ENCODE data around the gene ZNF326.

The ZNF326 gene, protein sequence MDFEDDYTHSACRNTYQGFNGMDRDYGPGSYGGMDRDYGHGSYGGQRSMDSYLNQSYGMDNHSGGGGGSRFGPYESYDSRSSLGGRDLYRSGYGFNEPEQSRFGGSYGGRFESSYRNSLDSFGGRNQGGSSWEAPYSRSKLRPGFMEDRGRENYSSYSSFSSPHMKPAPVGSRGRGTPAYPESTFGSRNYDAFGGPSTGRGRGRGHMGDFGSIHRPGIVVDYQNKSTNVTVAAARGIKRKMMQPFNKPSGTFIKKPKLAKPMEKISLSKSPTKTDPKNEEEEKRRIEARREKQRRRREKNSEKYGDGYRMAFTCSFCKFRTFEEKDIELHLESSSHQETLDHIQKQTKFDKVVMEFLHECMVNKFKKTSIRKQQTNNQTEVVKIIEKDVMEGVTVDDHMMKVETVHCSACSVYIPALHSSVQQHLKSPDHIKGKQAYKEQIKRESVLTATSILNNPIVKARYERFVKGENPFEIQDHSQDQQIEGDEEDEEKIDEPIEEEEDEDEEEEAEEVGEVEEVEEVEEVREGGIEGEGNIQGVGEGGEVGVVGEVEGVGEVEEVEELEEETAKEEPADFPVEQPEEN

DNA sequence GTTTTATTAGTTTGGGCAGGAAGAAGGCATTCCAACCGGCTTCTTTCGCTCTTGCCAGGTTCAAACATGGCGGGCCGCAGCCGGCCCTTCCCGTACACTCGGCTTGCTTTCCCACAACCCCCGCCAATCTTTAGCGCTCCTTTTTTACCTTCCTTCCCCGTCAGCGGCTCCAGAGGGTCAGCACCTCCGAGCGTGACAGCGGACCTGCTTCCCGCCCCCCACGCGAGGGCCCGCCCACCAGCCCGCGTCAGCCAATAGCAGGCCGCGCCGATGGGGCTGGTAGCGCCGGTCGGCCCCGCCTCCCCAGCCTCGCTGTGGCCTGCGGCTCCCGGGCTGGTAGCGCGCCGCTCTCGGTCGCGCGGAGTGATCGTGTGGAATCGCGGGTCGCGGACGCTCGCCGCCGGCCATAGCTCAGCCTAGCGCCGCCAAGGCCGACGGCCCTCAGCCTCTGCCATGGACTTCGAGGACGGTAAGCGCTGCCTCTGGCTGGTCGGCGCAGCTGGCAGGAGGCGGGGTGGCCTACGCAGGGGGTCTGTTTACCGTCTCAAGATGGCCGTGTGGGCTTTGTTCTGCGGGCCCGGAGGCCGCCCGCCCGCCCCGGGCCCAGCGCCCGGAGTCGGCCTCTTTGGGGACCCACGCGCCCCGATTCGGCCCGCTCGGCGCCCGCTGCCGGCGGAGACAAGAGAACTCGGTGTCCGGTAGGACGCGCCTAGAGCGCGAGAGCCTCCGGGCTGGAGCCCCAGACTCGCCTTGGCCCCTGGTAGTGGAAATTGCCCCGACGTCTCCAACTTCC is at the start of gene ZNF326:
Gene ZNF326, plus strand, starts transcription at position 306 of the 793 bp plus-strand sequence. Its CDS starts 148 bp downstream, at position 454.
- DNase-seq (ENCODE audit: low read depth in 2 of 2) = peak; percentile 86 to 95

DNA sequence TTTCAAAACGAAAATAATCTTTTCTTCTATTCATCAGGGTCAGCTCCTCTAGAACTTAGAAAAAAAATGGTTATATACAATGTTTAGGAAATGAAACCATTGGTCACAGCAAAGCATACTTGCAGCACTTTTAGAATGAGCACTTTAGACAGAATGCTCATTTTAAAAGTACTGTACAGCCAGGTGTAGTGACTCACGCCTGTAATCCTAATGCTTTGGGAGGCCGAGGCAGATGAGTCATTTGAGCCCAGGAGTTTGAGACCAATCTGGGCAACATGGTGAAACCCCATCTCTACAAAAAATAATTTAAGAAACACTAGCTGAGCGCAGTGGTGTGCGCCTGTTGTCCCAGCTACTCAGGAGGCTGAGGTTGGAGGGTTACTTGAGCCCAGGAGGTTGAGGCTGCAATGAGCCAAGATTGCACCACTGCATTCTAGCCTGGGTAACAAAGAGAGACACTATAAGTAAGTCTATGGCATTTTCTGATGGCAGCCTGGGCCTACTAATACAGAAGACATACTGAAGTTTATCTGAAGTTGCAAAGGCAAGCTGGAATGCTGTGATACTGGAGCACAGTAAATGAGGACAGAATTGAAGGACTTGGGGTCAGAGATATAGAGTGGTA is 48.9 kb upstream of the ZNF326 start:
- no peak for DNase-seq (ENCODE audit: low read depth in 2 of 2)

DNA sequence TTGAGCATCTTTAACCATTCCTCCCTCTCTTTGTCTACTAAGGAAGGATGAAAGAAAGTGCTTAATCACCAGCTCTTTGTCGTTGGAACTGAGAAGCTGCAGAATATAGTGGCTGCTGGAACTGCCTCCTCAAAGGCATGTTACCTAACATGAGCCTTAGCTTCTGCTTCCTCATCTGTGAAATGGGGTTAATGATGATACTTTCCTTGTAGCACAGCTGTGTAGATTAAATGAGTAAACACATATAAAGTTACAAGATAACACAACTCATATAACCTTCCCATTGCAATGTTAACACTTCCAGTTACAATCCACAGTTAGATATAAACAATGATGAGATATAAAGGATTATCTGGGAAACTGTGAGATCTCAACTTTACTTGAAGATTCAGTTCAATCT is 48.4 kb upstream of the ZNF326 start:
- DNase-seq (ENCODE audit: low read depth in 2 of 2) = no peak

DNA sequence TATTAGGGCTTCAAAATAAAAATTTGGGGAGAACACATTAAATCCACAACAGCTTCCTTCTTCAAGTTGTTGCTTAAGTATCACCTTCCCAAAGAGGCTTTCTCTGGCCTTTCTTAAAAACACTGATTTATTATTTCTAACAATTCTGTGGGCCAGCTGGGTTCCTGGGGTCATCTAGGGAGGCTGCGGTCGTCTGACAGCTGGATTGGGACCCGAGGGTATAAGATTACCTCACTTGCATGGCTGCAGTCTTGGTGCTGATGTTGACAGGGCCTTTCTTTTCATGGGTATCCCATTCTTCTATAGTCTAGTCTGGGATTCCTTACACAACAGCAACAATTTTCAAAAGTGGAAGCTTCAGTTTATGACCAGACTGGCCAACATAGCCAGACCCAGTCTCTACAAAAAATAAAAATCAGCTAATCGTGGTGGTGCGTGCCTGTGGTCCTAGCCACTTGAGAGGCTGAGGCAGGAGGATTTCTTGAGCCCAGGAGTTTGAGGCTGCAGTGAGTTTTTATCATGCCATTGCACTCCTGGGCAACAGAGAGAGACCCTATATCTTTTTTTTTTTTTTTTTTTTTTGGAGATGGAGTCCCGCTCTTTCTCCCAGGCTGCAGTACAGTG is 46.1 kb upstream of the ZNF326 start:
- DNase-seq (ENCODE audit: low read depth in 2 of 2) = no peak

DNA sequence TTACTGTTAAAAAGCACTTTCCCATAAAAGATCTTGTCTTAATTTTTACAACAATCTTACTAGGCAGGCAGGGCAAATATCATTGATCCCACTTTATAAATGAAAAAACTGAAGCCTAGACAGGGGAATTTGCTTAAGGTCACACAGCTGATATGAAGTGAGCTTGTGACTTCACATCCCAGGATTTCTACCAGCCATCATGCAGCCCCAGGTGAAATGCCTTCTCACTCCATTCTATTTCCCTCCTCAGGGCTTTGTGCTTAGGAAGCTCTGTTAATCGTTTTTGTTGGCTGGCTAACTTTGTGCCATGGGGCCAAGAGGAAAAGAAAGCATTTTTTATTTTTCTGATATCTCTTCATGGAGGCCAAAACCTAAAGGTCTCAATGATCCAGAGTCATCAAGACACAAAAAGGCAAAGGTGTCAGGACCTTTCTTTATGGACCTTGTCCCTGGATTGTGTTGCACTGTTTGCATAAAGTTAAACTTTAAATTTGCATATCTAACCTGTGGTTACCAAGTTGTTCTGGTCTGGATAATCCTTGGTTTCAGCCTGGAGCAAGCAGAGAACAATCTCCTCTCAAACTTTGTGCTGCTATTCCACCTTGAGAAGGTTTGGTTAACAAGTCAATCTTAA is 44.8 kb upstream of the ZNF326 start:
- no peak for DNase-seq (ENCODE audit: low read depth in 2 of 2)

DNA sequence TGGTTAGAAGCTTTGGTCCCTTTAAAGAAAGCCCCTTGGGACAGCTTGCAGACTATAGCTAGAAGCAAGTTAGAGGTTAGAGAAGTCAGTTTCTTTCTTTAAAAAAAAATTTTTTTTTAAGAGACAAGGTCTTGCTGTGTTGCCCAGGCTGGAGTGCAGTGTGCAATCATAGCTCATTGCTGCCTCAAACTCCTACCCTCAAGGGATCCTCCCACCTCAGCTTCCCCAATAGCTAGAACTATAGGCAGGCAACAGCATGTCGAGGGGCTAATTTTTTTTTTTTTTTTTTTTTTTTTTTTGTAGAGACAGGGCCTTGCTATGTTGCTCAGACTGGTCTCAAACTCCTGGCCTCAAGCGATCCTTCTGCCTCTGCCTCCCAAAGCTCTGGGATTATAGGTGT is 44.2 kb upstream of the ZNF326 start:
- DNase-seq (ENCODE audit: low read depth in 2 of 2) = no peak

DNA sequence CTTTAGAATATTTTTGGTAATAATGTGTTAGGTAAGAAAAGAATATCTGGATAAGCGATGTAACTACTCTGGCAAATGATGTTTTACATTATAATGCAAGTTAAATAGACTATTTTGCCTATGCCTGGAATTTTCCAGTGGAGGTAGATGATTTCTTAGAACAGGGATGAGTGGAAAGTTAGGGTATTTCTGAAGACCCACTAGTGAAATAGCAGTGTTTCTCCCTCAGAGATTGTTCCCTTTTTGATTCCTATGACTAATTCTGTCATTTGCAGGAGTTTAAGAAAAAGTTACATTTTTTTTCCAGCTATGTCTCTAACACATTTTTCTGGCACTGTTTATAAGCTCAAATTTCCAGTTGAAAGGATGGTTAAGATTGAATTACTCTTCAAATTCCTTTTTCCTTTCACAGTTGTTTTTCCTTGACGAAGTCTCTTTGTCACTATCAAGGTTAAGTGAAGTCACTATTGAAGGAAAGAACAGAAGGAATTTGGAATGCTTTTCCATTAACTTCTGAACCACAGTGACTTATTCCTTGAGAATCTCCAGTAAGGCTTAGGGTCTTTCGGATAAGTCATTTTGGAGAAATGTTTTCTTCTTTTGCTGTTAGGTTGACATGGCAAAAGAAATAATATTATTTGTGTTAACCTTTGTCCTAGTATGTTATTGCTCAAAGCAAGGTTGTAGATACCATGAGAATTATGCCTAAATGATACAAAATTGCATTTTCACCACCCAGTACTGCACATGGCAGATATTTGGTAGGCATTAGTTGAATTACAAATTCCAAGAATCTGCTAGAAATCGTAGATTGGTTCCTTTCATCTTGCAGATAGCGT is 42.9 kb upstream of the ZNF326 start:
- no peak for DNase-seq (ENCODE audit: low read depth in 2 of 2)

DNA sequence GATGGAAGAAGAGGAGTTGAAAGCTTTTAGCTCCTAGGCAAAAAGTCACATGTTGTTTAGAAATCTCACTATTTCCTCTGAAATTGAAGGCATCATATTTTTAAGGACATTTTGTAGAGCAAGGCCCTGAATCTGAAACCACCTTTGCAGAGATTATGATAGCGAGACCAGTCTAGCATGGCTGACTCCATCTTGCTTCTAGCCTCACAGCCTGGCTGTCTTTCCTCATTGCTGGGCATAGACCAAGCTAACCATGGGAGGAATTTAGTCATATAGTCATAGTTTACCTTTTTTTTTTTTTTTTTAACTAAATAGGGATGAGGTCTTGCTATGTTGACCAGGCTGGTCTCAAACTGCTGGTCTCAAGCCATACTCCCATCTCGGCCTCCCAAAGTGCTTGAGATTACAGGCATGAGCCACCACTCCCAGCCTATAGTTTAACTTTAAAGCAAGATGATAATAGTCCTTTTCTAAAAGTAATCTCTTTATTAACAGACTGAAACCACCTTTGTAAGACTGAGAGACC is 42.2 kb upstream of the ZNF326 start:
- no peak for DNase-seq (ENCODE audit: low read depth in 2 of 2)

DNA sequence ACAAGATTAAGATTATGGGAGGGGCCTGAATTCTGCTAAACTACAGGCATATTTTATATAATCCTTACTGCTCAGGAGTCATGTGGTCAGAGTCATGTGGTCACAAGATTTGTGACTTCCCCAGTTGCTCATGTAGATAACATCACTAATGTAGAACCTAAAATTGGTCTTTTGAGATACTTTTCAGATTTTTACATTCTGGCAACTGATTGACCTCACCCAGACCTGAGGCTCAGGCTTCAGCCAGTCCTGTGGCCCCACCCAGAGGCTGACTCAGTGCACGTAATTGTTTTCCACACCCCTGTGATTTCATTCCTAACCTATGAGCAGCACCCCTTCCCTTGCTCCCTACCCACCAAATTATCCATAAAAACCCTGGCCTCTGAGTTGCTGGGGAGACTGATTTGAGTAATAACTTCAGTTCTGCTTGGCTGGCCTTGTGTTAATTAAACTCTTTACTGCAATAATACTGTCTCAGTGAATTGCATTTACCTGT is 41.7 kb upstream of the ZNF326 start:
- DNase-seq (ENCODE audit: low read depth in 2 of 2) = no peak

DNA sequence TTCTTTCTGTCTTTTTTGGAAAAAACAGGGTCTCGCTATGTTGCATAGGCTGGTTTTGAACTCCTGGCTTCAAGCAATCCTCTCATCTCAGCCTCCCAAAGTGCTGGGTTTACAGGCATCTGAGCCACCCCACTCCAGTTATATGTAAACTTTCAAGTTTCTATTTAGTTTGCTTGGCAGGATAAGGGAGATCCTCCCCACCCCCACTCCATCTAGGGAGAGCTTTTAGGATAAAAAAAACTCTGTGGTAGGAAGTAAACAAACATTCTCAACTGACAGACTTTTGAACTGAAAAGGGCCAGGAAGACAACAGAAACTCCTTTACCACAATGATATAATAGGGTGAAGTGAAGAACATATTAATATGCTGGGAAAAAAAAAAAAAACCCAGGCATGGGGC is 41.0 kb upstream of the ZNF326 start:
- DNase-seq (ENCODE audit: low read depth in 2 of 2) = no peak

DNA sequence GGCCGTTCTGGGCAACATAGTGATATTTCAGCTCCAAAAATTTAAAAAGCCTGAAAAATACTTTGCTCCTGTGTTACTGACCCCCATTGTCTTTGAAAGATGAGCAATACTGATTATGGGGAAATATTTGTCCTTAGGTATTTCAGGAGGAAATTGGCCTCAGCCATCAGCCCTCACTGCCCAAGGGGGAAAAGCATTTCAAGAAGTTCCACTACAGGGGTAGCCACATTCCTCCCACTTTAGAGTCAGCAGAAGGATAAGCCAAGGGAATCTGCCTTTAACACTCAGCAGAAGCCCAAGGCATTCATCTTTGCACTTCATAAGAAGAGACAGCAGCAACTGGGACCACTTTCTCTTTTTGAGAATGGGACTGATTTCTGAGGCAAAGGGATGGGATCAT is 40.5 kb upstream of the ZNF326 start:
- no peak for DNase-seq (ENCODE audit: low read depth in 2 of 2)

DNA sequence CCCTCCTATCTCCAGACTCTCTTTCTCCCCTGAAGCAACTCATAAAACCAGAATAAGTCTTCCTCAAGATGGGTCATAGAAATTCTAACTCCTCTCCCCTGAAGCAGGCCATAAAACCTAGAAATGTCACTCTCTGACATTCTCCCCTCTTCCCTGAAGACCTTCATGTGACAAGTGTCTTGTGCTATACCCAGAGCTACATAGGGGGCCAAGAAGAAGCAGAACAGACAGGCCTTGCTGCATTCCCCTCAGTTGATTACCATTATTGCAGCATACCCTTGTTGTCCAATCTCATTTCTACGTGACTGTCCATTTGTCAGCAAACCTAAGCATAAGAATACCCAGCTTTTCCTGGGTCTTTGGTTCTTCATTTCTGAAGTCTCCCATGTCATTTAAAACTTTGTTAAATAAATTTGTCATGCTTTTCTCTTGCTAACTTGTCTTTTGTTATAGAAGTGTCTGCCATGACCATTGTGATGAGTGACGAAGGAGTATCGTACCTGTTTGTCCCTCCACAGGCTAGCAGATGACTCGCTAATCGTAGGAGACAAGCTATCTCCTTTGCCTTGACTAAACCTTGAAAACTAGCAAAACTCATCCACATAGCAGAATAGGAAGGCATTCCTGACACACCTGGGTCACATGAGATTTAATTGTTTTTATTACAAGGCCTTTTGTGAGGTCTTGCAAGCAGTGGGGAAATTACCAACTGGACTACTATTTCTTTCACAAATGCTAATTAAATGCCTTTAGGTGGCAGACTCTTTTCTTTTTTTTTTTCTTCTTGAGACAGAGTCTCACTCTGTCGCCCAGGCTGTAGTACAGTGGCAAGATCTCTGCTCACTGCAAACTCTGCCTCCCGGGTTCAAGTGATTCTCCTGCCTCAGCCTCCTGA is 39.4 kb upstream of the ZNF326 start:
- no peak for DNase-seq (ENCODE audit: low read depth in 2 of 2)

DNA sequence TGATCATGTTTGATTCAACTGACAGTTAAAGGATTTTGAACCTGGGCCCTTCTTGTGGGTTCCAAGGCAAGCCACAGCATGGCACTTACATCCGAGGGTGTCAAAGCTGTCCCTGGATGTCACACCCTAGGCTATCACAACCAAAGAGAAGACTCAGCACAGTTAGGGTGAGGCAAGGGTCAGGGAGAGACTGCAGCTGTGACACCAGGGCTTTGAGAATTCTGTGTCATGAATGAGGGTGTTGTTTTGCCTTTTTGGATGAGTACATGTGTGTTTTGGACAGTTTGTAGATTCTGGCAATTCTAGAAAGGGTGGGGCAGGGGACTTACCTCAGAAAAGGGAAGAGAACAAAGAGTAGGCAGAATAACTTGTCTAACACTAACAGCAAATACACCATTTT is 37.8 kb upstream of the ZNF326 start:
- no peak for DNase-seq (ENCODE audit: low read depth in 2 of 2)

DNA sequence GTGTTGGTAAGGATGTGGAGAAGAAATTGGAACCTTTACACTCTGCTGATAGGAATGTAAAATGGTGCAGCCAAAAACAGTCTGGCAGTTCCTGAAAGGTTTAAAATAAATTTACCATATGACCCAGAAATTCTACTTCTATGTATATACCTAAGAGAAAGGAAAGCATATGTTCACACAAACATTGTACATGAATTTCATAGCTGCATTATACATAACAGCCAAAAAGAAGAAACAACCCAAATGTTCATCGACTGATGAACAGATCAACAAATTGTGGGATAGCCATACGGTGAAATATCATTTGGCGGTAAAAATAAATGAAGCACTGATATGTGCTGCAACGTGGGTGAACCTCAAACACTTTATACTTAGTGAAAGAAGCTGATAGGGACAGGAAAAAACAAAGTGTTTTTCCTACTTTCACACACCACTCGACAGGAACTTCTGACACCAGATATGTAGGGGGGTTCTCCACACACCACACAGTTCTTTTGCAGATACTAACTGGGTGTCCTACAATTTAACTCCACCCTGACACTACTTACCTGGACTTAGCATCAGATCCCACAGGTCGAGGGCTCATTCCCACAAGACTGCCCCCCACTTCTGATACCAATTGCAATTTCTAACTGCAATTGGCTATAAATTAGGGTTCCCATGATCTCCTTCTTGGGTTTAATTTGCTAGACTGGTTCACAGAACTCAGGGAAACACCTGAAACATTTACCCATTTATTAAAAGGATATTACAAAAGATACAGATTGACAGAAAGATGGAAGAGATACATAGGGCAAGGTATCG is 35.9 kb upstream of the ZNF326 start:
- no peak for DNase-seq (ENCODE audit: low read depth in 2 of 2)

DNA sequence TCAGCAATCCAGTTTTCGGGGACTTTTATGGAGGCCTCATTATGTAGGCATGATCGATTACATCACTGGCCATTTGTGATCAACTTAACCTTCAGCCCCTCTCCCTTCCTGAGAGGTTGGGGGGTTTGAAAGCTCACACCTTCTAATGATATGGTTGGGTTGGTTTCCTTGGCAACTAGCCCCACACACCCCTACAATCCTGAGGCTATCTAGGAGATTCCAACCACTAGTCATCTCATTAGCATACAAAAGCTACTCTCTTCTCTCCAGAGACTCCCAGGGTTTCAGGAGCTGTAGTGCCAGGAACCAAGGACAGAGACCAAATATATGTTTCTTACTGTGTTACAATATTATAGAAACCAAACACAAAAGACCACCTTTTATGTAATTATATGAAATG is 35.2 kb upstream of the ZNF326 start:
- DNase-seq (ENCODE audit: low read depth in 2 of 2) = no peak

DNA sequence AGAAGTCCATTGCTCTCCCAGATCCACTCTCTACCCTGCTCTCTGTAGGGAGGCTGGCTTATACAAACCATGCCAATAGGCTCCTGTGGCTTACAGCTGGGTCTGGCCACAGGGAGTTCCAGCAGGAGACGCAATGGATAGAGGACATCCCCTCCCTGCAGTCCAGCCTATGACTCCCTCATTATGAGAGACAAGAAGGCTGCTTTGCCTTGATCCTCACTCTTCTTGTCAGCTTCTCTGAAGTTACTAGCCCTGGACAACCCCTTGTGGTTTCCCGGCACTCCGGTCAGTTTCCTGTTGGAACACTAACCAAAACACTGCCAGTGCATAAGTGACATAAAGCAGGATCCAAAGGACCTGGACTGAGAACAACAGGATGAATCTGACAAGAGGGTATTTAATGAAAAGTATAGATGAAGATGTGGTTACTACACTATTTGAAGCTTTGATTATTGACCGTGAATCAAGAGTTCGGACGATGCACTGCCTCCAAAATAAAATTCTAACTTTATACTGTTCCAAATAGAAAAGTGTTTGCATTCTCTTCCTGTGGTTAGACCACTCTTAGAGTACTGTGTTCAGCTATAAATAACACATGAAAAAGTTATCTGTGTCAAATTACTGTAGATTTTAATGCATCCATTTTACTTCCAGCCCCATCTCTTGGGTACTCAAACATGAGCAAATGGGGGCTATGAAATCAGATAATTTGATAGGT is 32.7 kb upstream of the ZNF326 start:
- no peak for DNase-seq (ENCODE audit: low read depth in 2 of 2)

DNA sequence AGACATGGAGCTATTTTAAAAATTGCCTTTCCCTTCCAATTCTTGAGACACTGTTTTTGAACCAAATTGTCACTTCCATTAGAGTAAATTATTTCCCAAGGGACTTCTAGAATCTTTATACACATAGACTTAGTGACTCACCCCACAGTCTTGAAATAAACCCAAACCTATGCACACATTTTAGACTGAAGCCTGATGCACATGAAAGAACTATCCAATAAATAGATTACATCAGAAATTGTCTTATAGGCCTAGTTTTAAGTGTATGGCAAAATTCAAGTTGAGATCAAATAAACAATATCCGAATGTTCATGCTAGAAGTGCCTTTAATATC is 32.2 kb upstream of the ZNF326 start:
- no peak for DNase-seq (ENCODE audit: low read depth in 2 of 2)

All from stimulated activated CD4-positive, alpha-beta T cell treated with anti-CD3 and anti-CD28 coated beads, Interleukin-1b, Interleukin-23, amount 100 ng/mL, for 4 hours (primary cell).